ENCODE measurements around the gene CRABP2. TPM values are rescaled to one million over a fixed set of nuclear protein-coding genes. Genes with fewer than 3 reads are reported as not detected.

The CRABP2 gene
- total RNA-seq, 1 experiment from 2014 or later = 209 TPM

GRCh38 chr1:156670359-156670758 lies 35.0 kb downstream of the CRABP2 start (continued):
- TF ChIP-seq SP1 (IDR thresholded peaks at IDR 0.05; ENCODE audit: low read depth) (no peak), POLR2AphosphoS5 (IDR thresholded peaks at IDR 0.05; ENCODE audit: low read depth, low read length) (no peak), EGR1 (IDR thresholded peaks at IDR 0.05; ENCODE audit: low read depth) (no peak), EZH2 (IDR thresholded peaks at IDR 0.05) (no peak)

DNA sequence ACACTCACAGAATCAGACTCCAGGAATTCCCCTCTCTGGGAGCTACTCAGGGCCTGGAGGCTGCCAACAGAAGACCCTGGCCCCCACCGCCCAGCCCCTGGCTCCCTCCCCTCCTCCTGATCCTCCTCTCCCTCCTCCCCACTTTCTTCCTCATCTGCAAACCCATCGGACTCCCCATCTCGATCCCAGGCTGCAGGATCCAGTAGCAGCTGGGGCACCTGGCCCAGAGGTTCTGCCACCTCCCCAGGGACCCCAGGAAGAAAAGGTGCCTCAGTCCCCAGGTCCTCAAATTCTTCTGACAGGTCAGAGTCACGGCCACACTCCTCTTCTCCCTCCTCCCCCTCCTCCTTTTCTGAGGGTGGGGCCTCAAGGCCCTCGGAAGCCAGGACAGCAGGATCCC lies 35.6 kb downstream of the CRABP2 start:
- H3K27ac ChIP-seq (ENCODE audit: low read depth, low read length) = no peak overlapping the region
- ChIA-PET POLR2A (interaction anchor here (1.1 kb wide), 1 partner anchor 9 kb away, joined by 4 read pairs; no protein-coding TSS in a partner anchor), CTCF (no interaction called here), RAD21 (ENCODE audit: low non-redundant PET in 1 of 2, low total read pairs in 2 of 2, uncharacterized antibody in 2 of 2, unreplicated experiment in 2 of 2) (no interaction called here)
- no peaks in the 10 kb centered on the region for H3K9me2 ChIP-seq (ENCODE audit: insufficient read depth)
- no TSS peak for BruUV-seq (replicated peaks)
- H4K20me1 ChIP-seq (ENCODE audit: insufficient read depth) = no peaks in the 10 kb centered on the region
- no peak overlapping the region for H3K4me3 ChIP-seq (replicated peaks in 1 of 2; ENCODE audit: low read depth in 1 of 2, low read length in 2 of 2)
- intact Hi-C loops (cut with micrococcal nuclease) = no loop called here
- ATAC-seq = no peak
- no peaks in the 10 kb centered on the region for H3K27me3 ChIP-seq (ENCODE audit: insufficient read depth, low read length)
- no peak overlapping the region for H2AFZ ChIP-seq (ENCODE audit: low read depth, low read length, poor library complexity, severe bottlenecking)
- TF ChIP-seq JUND (IDR thresholded peaks at IDR 0.05) (no peak), EZH2 (IDR thresholded peaks at IDR 0.05) (no peak), ELF1 (IDR thresholded peaks at IDR 0.05; ENCODE audit: borderline replicate concordance, low read depth) (no peak), ZBTB33 (IDR thresholded peaks at IDR 0.05; ENCODE audit: extremely low read depth, insufficient replicate concordance, low read length) (no peak), FOSL1 (IDR thresholded peaks at IDR 0.05; ENCODE audit: low read depth) (no peak), RAD21 (IDR thresholded peaks at IDR 0.05; ENCODE audit: low read depth) (no peak), POLR2A (IDR thresholded peaks at IDR 0.05; ENCODE audit: borderline replicate concordance, extremely low read depth, insufficient read depth, insufficient read length) (no peak), SP1 (IDR thresholded peaks at IDR 0.05; ENCODE audit: low read depth) (no peak), CBX3 (IDR thresholded peaks at IDR 0.05; ENCODE audit: low read depth) (no peak), POLR2AphosphoS5 (IDR thresholded peaks at IDR 0.05; ENCODE audit: low read depth, low read length) (no peak), SIN3A (IDR thresholded peaks at IDR 0.05; ENCODE audit: low read depth) (no peak), CEBPB (IDR thresholded peaks at IDR 0.05; ENCODE audit: low read depth) (no peak), YY1 (IDR thresholded peaks at IDR 0.05; ENCODE audit: extremely low read depth, insufficient replicate concordance, low read depth, low read length) (no peak), EZH2phosphoT487 (IDR thresholded peaks at IDR 0.05; ENCODE audit: borderline replicate concordance) (no peak), EGR1 (IDR thresholded peaks at IDR 0.05; ENCODE audit: low read depth) (no peak)
- TF ChIP-seq, protein P1, sequence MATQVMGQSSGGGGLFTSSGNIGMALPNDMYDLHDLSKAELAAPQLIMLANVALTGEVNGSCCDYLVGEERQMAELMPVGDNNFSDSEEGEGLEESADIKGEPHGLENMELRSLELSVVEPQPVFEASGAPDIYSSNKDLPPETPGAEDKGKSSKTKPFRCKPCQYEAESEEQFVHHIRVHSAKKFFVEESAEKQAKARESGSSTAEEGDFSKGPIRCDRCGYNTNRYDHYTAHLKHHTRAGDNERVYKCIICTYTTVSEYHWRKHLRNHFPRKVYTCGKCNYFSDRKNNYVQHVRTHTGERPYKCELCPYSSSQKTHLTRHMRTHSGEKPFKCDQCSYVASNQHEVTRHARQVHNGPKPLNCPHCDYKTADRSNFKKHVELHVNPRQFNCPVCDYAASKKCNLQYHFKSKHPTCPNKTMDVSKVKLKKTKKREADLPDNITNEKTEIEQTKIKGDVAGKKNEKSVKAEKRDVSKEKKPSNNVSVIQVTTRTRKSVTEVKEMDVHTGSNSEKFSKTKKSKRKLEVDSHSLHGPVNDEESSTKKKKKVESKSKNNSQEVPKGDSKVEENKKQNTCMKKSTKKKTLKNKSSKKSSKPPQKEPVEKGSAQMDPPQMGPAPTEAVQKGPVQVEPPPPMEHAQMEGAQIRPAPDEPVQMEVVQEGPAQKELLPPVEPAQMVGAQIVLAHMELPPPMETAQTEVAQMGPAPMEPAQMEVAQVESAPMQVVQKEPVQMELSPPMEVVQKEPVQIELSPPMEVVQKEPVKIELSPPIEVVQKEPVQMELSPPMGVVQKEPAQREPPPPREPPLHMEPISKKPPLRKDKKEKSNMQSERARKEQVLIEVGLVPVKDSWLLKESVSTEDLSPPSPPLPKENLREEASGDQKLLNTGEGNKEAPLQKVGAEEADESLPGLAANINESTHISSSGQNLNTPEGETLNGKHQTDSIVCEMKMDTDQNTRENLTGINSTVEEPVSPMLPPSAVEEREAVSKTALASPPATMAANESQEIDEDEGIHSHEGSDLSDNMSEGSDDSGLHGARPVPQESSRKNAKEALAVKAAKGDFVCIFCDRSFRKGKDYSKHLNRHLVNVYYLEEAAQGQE (IDR thresholded peaks at IDR 0.05; ENCODE audit: low read depth) = no peak
- TF ChIP-seq, protein P2, sequence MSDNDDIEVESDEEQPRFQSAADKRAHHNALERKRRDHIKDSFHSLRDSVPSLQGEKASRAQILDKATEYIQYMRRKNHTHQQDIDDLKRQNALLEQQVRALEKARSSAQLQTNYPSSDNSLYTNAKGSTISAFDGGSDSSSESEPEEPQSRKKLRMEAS (IDR thresholded peaks at IDR 0.05) = no peak
- no peak for DNase-seq (ENCODE audit: low read depth, low spot score)
- no peaks in the 10 kb centered on the region for H3K36me3 ChIP-seq (ENCODE audit: control insufficient read depth in 1 of 2, insufficient read depth in 2 of 2, low read length in 2 of 2)
- no peaks in the 10 kb centered on the region for H3K79me2 ChIP-seq (ENCODE audit: insufficient read depth, low read length)
- no peaks in the 10 kb centered on the region for H3K9me3 ChIP-seq (ENCODE audit: control insufficient read depth in 1 of 2, insufficient read depth in 1 of 2, low read depth in 1 of 2, low read length in 2 of 2)
- H3K4me2 ChIP-seq (ENCODE audit: low read length) = no peak overlapping the region
- peaks cover 7 to 20% of the 10 kb centered on the region in 2 experiments; a peak in 3 of 4 replicates for H3K4me1 ChIP-seq (ENCODE audit: control insufficient read depth in 1 of 2, insufficient read depth in 2 of 2, low read length in 2 of 2)
- no peak overlapping the region for H3K9ac ChIP-seq (ENCODE audit: low read length)

Measured in HCT116 (cell line).